GM21723 (cell line): Measurements from ENCODE around the gene SMIM10L2A.
"Not testable (repeated sequence)": the region's sequence is repeated elsewhere in the genome, so short reads cannot be mapped to it uniquely, and the experiment has no call there.

Source experiments
- ATAC-seq: cut with Tn5 transposase; IDR thresholded peaks from one replicate; pipeline ENCODE4 v1.9.1; 2021; ENCODE audit warnings: mild to moderate bottlenecking, moderate library complexity; ENCODE audit not compliant: unreplicated experiment

The SMIM10L2A gene

GRCh38 chrX:135421932-135422809, at the start of gene SMIM10L2A:
TSS of gene SMIM10L2A (plus strand) at chrX:135421944. CDS start at chrX:135422132, 188 bp downstream.
- ATAC-seq = peak; percentile 51

GRCh38 chrX:135373357-135373756, 48.4 kb upstream of the SMIM10L2A start:
- no peak for ATAC-seq

GRCh38 chrX:135382260-135382659, 39.5 kb upstream of the SMIM10L2A start:
- ATAC-seq = no peak

GRCh38 chrX:135383249-135383648, 38.5 kb upstream of the SMIM10L2A start:
- ATAC-seq = no peak

- ATAC-seq = no peak
Observed at GRCh38 chrX:135384161-135384836, 37.4 kb upstream of the SMIM10L2A start.

GRCh38 chrX:135388841-135389240, 32.9 kb upstream of the SMIM10L2A start:
- no peak for ATAC-seq

- ATAC-seq = no peak
Observed at GRCh38 chrX:135389243-135389642, 32.5 kb upstream of the SMIM10L2A start.

GRCh38 chrX:135389717-135390116, 32.0 kb upstream of the SMIM10L2A start:
- ATAC-seq = no peak

- no peak for ATAC-seq
Observed at GRCh38 chrX:135391734-135392133, 30.0 kb upstream of the SMIM10L2A start.

- ATAC-seq = no peak
Observed at GRCh38 chrX:135393051-135393450, 28.7 kb upstream of the SMIM10L2A start.

- no peak for ATAC-seq
Observed at GRCh38 chrX:135395064-135395463, 26.7 kb upstream of the SMIM10L2A start.

- no peak for ATAC-seq
Observed at GRCh38 chrX:135396109-135396508, 25.6 kb upstream of the SMIM10L2A start.

- ATAC-seq = no peak
Observed at GRCh38 chrX:135396566-135396965, 25.2 kb upstream of the SMIM10L2A start.

GRCh38 chrX:135397652-135398051, 24.1 kb upstream of the SMIM10L2A start:
- no peak for ATAC-seq

- ATAC-seq = no peak
Observed at GRCh38 chrX:135403374-135403773, 18.4 kb upstream of the SMIM10L2A start.

- ATAC-seq = not testable (repeated sequence)
Observed at GRCh38 chrX:135406428-135406827, 15.3 kb upstream of the SMIM10L2A start.

- ATAC-seq = no peak
Observed at GRCh38 chrX:135408794-135409193, 12.9 kb upstream of the SMIM10L2A start.

- ATAC-seq = no peak
Observed at GRCh38 chrX:135410861-135411627, 10.7 kb upstream of the SMIM10L2A start.

- no peak for ATAC-seq
Observed at GRCh38 chrX:135411893-135412292, 9.9 kb upstream of the SMIM10L2A start.

- ATAC-seq = no peak
Observed at GRCh38 chrX:135416546-135416945, 5.2 kb upstream of the SMIM10L2A start.

GRCh38 chrX:135420831-135421230, 913 bp upstream of the SMIM10L2A start:
- no peak for ATAC-seq
